HG03064 (cell line): ENCODE measurements around the gene HNRNPM.

ENCODE experiments used
- ATAC-seq: cut with Tn5 transposase; IDR thresholded peaks from one replicate; pipeline ENCODE4 v1.9.1; 2021; ENCODE audit warnings: low read depth; ENCODE audit not compliant: unreplicated experiment

The HNRNPM gene

GRCh38 chr19:8536282-8536681, 91.5 kb downstream of the HNRNPM start:
- no peak for ATAC-seq

- ATAC-seq = no peak
Observed at GRCh38 chr19:8537099-8537498, 92.3 kb downstream of the HNRNPM start.
